Measurements from ENCODE around the gene ABTB2. TPM values are rescaled to one million over a fixed set of nuclear protein-coding genes. Genes with fewer than 3 reads are reported as not detected.

ABTB2 gene
- total RNA-seq, 1 experiment from 2014 or later, result 5.5 TPM

- Histone ChIP-seq H3T11ph (ENCODE audit: low read length) (no peak overlapping the region), H2BK120ac (ENCODE audit: low read depth, low read length, poor library complexity, severe bottlenecking) (no peak overlapping the region), H3K56ac (ENCODE audit: insufficient read length, low read depth, low read length) (no peak overlapping the region), H4K5ac (ENCODE audit: insufficient read length, low read depth, low read length) (no peak overlapping the region), H3K4me1 (ENCODE audit: insufficient read depth, low read length) (peaks cover 4% of the 10 kb centered on the region; the same call in 1 of the 2 replicates), H2AK5ac (ENCODE audit: insufficient read length, low read length) (no peak overlapping the region), H4K8ac (replicated peaks; ENCODE audit: insufficient read length, low read depth, low read length) (no peak overlapping the region), H3K27me3 (ENCODE audit: insufficient read depth, low read length) (no peaks in the 10 kb centered on the region), H3K9ac (ENCODE audit: extremely low read depth, insufficient read length, low read length) (no peak overlapping the region), H3K18ac (ENCODE audit: insufficient read length, low read depth, low read length) (no peak overlapping the region), H3K14ac (ENCODE audit: insufficient read depth, low read length) (no peak overlapping the region), H3K79me1 (ENCODE audit: insufficient read depth, low read depth, low read length, poor library complexity, severe bottlenecking) (no peaks in the 10 kb centered on the region), H2BK20ac (ENCODE audit: low read depth, low read length, poor library complexity, severe bottlenecking) (no peak overlapping the region), H3K79me2 (ENCODE audit: insufficient read depth, low read length) (no peaks in the 10 kb centered on the region), H3K23ac (ENCODE audit: insufficient read length, low read depth, low read length) (no peak overlapping the region), H3K9me3 (ENCODE audit: control insufficient read depth, low read depth, low read length) (no peaks in the 10 kb centered on the region), H3K4me2 (ENCODE audit: insufficient read depth, insufficient read length, low read length) (no peak overlapping the region), H4K91ac (ENCODE audit: insufficient read length, low read depth, low read length) (no peak overlapping the region), H2BK15ac (ENCODE audit: low read depth, low read length) (no peak overlapping the region), H3K4ac (ENCODE audit: low read depth, low read length) (no peak overlapping the region), H2BK12ac (ENCODE audit: insufficient read length, low read depth, low read length) (no peak overlapping the region), H2AFZ (ENCODE audit: low read length) (no peak overlapping the region), H4K20me1 (ENCODE audit: control insufficient read depth, insufficient read depth, insufficient read length) (no peaks in the 10 kb centered on the region), H2BK5ac (ENCODE audit: insufficient read length, low read length) (no peak overlapping the region), H3K23me2 (ENCODE audit: insufficient read length, low read depth, low read length, poor library complexity, severe bottlenecking) (no peaks in the 10 kb centered on the region), H3K27ac (ENCODE audit: insufficient read length, low read depth, low read length) (no peak overlapping the region)
- Mint-ChIP-seq H3K27ac (no peak overlapping the region; a peak in 1 of 7 replicates), H3K27me3 (ENCODE audit: low read depth) (no peaks in the 10 kb centered on the region; the same call in 1 of the 2 replicates), H3K36me3 (ENCODE audit: insufficient read depth in 1 of 3, low read depth in 3 of 3) (no peaks in the 10 kb centered on the region), H3K4me1 (peaks cover 34 to 45% of the 10 kb centered on the region in 2 experiments), H3K4me3 (no peak overlapping the region), H3K9me3 (no peaks in the 10 kb centered on the region)
- no CpG with 5 or more reads among the region's 11 CpGs for WGBS (ENCODE audit: extremely low coverage, insufficient read length, low lambda C conversion rate)
- no peak for TF ChIP-seq CTCF (conservative IDR thresholded peaks at IDR 0.05)
- DNase-seq, result no peak
Observed at GRCh38 chr11:34264303-34265110, 93.3 kb downstream of the ABTB2 start.
